ENCODE measurements around the gene CYFIP1.

CYFIP1 gene

GRCh38 chr15:22944651-22945050 lies 35.5 kb downstream of the CYFIP1 start:
- TF ChIP-seq REST (IDR thresholded peaks at IDR 0.05; ENCODE audit: insufficient read depth in 1 of 2, low read depth in 2 of 2, low read length in 2 of 2): no peak
- TF ChIP-seq POLR2AphosphoS5 (IDR thresholded peaks at IDR 0.05; ENCODE audit: low read depth, low read length): no peak
- no peak for TF ChIP-seq FOXP2 (optimal IDR thresholded peaks at IDR 0.05; ENCODE audit: borderline replicate concordance, extremely low read depth, extremely low read length, insufficient read depth)
- no peak for TF ChIP-seq SIN3A (IDR thresholded peaks at IDR 0.05; ENCODE audit: borderline replicate concordance, insufficient read depth, low read length)
- no peak for TF ChIP-seq TAF1 (IDR thresholded peaks at IDR 0.05; ENCODE audit: borderline replicate concordance, insufficient read depth, low read length)

GRCh38 chr15:22942877-22943276 lies 37.3 kb downstream of the CYFIP1 start:
- TF ChIP-seq TAF1 (IDR thresholded peaks at IDR 0.05; ENCODE audit: borderline replicate concordance, insufficient read depth, low read length) (no peak), FOXP2 (optimal IDR thresholded peaks at IDR 0.05; ENCODE audit: borderline replicate concordance, extremely low read depth, extremely low read length, insufficient read depth) (no peak)

GRCh38 chr15:22942306-22942855 lies 37.8 kb downstream of the CYFIP1 start:
- TF ChIP-seq REST (IDR thresholded peaks at IDR 0.05; ENCODE audit: insufficient read depth in 1 of 2, low read depth in 2 of 2, low read length in 2 of 2) (no peak), FOXP2 (optimal IDR thresholded peaks at IDR 0.05; ENCODE audit: borderline replicate concordance, extremely low read depth, extremely low read length, insufficient read depth) (no peak), TAF1 (IDR thresholded peaks at IDR 0.05; ENCODE audit: borderline replicate concordance, insufficient read depth, low read length) (no peak), SIN3A (IDR thresholded peaks at IDR 0.05; ENCODE audit: borderline replicate concordance, insufficient read depth, low read length) (no peak), POLR2AphosphoS5 (IDR thresholded peaks at IDR 0.05; ENCODE audit: low read depth, low read length) (no peak)

- TF ChIP-seq REST (IDR thresholded peaks at IDR 0.05; ENCODE audit: insufficient read depth in 1 of 2, low read depth in 2 of 2, low read length in 2 of 2) (no peak), TAF1 (IDR thresholded peaks at IDR 0.05; ENCODE audit: borderline replicate concordance, insufficient read depth, low read length) (no peak), SIN3A (IDR thresholded peaks at IDR 0.05; ENCODE audit: borderline replicate concordance, insufficient read depth, low read length) (no peak), FOXP2 (optimal IDR thresholded peaks at IDR 0.05; ENCODE audit: borderline replicate concordance, extremely low read depth, extremely low read length, insufficient read depth) (no peak), POLR2AphosphoS5 (IDR thresholded peaks at IDR 0.05; ENCODE audit: low read depth, low read length) (no peak)
These were observed 39.0 kb downstream of the CYFIP1 start for GRCh38 chr15:22941179-22941578.

GRCh38 chr15:22939652-22940061 lies 40.5 kb downstream of the CYFIP1 start:
- no peak for TF ChIP-seq TAF1 (IDR thresholded peaks at IDR 0.05; ENCODE audit: borderline replicate concordance, insufficient read depth, low read length)
- TF ChIP-seq SIN3A (IDR thresholded peaks at IDR 0.05; ENCODE audit: borderline replicate concordance, insufficient read depth, low read length): no peak
- no peak for TF ChIP-seq FOXP2 (optimal IDR thresholded peaks at IDR 0.05; ENCODE audit: borderline replicate concordance, extremely low read depth, extremely low read length, insufficient read depth)
- no peak for TF ChIP-seq REST (IDR thresholded peaks at IDR 0.05; ENCODE audit: insufficient read depth in 1 of 2, low read depth in 2 of 2, low read length in 2 of 2)
- no peak for TF ChIP-seq POLR2AphosphoS5 (IDR thresholded peaks at IDR 0.05; ENCODE audit: low read depth, low read length)
